OCI-LY3 (cell line): ENCODE results near the gene FZD4.
"Not testable (repeated sequence)": the region's sequence is repeated elsewhere in the genome, so short reads cannot be mapped to it uniquely, and the experiment has no call there.

ENCODE experiments used
- H2AFZ ChIP-seq: fragments of 200-600, 300-600 bp; shearing (Covaris generic); 2 replicates; pipeline ENCODE4 v1.6.0; 2014; ENCODE audit warnings: antibody characterized with exemption, low read depth, low read length
- H3K27ac ChIP-seq: fragments of 200-600, 300-600 bp; sonication (generic); 2 replicates; pipeline ENCODE4 v1.5.1; 2014; ENCODE audit warnings: mild to moderate bottlenecking, low read length, moderate library complexity, mixed read lengths
- H3K27me3 ChIP-seq: fragments of 200-600, 300-600 bp; sonication (generic); 2 replicates; pipeline ENCODE4 v1.6.1; 2014; ENCODE audit warnings: low read depth, low read length, mixed read lengths
- H3K36me3 ChIP-seq: fragments of 200-600, 300-600 bp; sonication (generic); replicated peaks from 2 replicates; pipeline ENCODE3; 2014; ENCODE audit warnings: low read depth, low read length, mixed read lengths
- H3K4me1 ChIP-seq: fragments of 300-600, 200-600 bp; sonication (generic); 2 replicates; pipeline ENCODE4 v1.6.1; 2014; ENCODE audit warnings: low read length, mixed read lengths
- H3K4me2 ChIP-seq: fragments of 200-600, 300-600 bp; sonication (generic); 2 replicates; pipeline ENCODE4 v1.6.1; 2014; ENCODE audit warnings: low read length, mixed read lengths
- H3K4me3 ChIP-seq: fragments of 300-600, 200-600 bp; sonication (generic); 2 replicates; pipeline ENCODE4 v1.5.1; 2014; ENCODE audit warnings: antibody characterized with exemption, mild to moderate bottlenecking, low read length, moderate library complexity
- H3K79me2 ChIP-seq: fragments of 300-600, 200-600 bp; shearing (Covaris generic); 2 replicates; pipeline ENCODE4 v1.6.1; 2014; ENCODE audit warnings: mild to moderate bottlenecking, low read length, mixed read lengths
- H3K9ac ChIP-seq: fragments of 300-600, 200-600 bp; shearing (Covaris generic); 2 replicates; pipeline ENCODE4 v1.6.0; 2014; ENCODE audit warnings: mild to moderate bottlenecking, low read length, moderate library complexity
- H3K9me3 ChIP-seq: fragments of 200-600, 300-600 bp; shearing (Covaris generic); 2 replicates; pipeline ENCODE4 v1.6.1; 2014; ENCODE audit warnings: low read length, mixed read lengths; ENCODE audit not compliant: insufficient read depth
- H4K20me1 ChIP-seq: fragments of 200-600, 300-600 bp; sonication (generic); 2 replicates; pipeline ENCODE4 v1.6.1; 2016; ENCODE audit warnings: low read length, mixed read lengths; ENCODE audit not compliant: insufficient read depth
- EZH2phosphoT487 ChIP-seq: fragments of 200-600 bp; shearing (Covaris generic); IDR thresholded peaks from 2 replicates; pipeline ENCODE4 v1.6.1; 2018; ENCODE audit warnings: antibody characterized with exemption, mixed run types, low read depth
- TF ChIP-seq, protein P1 (sequence below): fragments of 200-600, 300-600 bp; sonication (generic); IDR thresholded peaks from 2 replicates; pipeline ENCODE4 v1.5.1; 2014; ENCODE audit warnings: antibody characterized with exemption, low read length, low read depth

The FZD4 gene

DNA sequence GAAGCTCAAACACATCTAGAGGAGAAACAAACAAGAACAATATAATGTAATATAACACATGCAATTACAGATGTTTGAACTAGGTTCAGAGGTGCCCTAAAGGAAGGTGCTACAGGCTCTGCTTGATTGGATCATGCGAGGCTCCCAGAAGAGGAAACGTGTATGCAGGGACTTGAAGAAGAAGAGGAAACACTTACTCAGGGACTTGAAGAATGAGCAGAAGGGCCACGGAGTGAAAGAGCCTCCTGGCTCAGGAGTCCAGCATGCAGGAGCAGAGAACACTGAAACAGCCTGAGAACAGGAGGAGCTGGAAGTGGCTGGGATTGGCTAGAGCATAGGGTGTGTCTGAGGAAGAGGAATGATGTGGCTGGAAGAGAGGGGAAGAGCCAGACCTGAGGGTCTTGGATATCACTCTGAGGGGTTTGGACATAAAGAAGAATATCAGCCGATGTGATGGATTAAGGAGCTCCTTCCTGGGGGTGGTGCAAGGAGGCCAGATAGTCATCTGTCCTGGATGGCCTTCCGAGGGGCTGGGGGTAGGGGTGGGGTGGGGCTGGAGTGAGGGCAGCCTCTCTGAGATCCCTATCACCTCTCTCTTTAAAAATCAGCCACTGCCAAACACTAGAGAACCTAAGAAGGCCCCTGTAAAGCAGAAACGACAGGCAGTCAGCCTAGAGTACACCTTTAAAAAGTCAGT, 16.8 kb downstream of the FZD4 start:
- Histone ChIP-seq H3K79me2 (no peaks in the 10 kb centered on the region), H3K9me3 (no peaks in the 10 kb centered on the region), H3K27me3 (no peaks in the 10 kb centered on the region), H3K4me1 (no peaks in the 10 kb centered on the region), H4K20me1 (no peaks in the 10 kb centered on the region), H3K27ac (no peak overlapping the region), H3K9ac (no peak overlapping the region), H2AFZ (no peak overlapping the region), H3K4me2 (no peak overlapping the region), H3K4me3 (no peak overlapping the region), H3K36me3 (no peaks in the 10 kb centered on the region)
- TF ChIP-seq, protein P1, sequence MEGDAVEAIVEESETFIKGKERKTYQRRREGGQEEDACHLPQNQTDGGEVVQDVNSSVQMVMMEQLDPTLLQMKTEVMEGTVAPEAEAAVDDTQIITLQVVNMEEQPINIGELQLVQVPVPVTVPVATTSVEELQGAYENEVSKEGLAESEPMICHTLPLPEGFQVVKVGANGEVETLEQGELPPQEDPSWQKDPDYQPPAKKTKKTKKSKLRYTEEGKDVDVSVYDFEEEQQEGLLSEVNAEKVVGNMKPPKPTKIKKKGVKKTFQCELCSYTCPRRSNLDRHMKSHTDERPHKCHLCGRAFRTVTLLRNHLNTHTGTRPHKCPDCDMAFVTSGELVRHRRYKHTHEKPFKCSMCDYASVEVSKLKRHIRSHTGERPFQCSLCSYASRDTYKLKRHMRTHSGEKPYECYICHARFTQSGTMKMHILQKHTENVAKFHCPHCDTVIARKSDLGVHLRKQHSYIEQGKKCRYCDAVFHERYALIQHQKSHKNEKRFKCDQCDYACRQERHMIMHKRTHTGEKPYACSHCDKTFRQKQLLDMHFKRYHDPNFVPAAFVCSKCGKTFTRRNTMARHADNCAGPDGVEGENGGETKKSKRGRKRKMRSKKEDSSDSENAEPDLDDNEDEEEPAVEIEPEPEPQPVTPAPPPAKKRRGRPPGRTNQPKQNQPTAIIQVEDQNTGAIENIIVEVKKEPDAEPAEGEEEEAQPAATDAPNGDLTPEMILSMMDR, result no peak
- TF ChIP-seq EZH2phosphoT487, result no peak

DNA sequence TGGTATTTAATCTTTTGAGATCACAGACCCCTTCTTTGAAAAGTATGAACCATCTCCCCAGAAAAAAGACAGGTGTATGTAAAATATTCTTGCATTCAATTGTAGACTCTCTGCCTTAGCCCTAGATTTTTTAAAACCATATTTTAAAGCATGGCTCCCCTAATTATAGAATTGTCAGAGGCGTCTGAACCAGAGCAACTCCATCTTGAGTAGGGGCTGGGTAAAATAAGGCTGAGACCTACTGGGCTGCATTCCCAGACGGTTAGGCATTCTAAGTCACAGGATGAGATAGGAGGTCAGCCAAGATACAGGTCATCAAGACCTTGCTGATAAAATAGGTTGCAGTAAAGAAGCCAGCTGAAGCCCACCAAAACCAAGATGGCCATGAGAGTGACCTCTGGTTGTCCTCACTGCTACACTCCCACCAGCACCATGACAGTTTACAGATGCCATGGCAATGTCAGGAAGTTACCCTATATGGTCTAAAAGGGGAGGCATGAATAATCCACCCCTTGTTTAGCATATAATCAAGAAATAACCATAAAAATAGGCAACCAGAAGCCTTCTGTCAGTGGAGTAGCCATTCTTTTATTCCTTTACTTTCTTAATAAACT, 17.9 kb downstream of the FZD4 start:
- H4K20me1 ChIP-seq, H3K79me2 ChIP-seq, H3K9ac ChIP-seq, H3K36me3 ChIP-seq, H3K27ac ChIP-seq, H3K4me2 ChIP-seq, H3K4me3 ChIP-seq, H3K9me3 ChIP-seq, H3K4me1 ChIP-seq, H3K27me3 ChIP-seq, H2AFZ ChIP-seq: not testable (repeated sequence)

DNA sequence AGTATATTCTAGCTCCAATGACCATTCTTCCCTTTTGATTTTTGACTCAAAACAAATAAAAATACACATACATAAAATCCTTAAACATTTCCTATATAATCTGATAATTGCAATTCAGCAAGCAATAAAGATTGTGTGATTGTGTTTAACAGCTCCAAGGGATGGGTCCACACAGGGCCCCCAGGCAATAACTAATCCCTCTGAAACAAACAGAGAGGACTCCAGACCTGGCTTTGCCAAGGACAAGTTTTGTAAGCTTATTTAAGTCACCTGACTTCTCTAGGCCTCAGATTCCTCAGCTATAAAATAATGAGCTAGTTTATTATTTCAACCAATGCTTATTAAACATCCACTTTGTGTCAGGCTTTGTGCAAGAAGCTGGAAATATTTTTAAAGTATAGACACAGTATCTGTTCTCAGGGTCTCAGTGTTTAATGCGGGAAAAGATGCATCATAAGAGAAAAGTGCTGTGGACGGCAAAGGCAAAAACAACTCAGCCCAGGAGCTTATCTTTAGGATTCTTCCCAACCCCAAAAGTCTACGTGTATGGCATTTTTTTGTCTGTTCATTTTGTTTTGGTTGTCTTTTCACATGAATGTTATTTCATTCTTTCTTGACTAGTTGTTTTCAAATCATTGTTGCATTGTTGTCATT, 20.1 kb downstream of the FZD4 start:
- Histone ChIP-seq H3K4me3 (no peak overlapping the region), H4K20me1 (no peaks in the 10 kb centered on the region), H3K4me1 (no peaks in the 10 kb centered on the region; the same call in 1 of the 2 replicates), H3K9ac (no peak overlapping the region), H3K27me3 (no peaks in the 10 kb centered on the region), H3K79me2 (no peaks in the 10 kb centered on the region), H3K4me2 (no peak overlapping the region), H3K9me3 (no peaks in the 10 kb centered on the region), H3K36me3 (no peaks in the 10 kb centered on the region), H2AFZ (no peak overlapping the region), H3K27ac (no peak overlapping the region)
- TF ChIP-seq EZH2phosphoT487, result no peak
- TF ChIP-seq, protein P1, result no peak

DNA sequence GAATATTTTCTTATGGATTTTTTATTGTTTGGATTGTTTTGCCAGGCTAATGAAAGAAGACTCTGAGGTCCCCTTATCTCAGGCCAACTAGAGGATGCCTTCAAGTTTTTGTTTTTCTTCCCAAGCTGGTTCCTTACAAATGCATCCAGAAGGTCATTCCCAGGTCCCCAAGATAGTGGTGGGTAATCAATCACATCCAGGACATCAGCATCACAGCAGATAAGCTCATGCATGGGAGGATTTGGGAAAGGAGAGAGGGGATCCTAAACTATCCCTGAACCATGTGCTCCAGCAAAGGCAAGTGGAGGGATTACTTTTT, 20.7 kb downstream of the FZD4 start:
- Histone ChIP-seq H3K79me2 (no peaks in the 10 kb centered on the region), H3K36me3 (no peaks in the 10 kb centered on the region), H3K27me3 (no peaks in the 10 kb centered on the region), H3K4me1 (no peaks in the 10 kb centered on the region; the same call in 1 of the 2 replicates), H3K4me3 (no peak overlapping the region), H3K9ac (no peak overlapping the region), H3K27ac (no peak overlapping the region), H3K4me2 (no peak overlapping the region), H2AFZ (no peak overlapping the region), H4K20me1 (no peaks in the 10 kb centered on the region), H3K9me3 (no peaks in the 10 kb centered on the region)
- TF ChIP-seq, protein P1, result no peak
- TF ChIP-seq EZH2phosphoT487, result no peak
